ENCODE data around the gene CENPU.

GRCh38 chr4:184747034-184747830 lies 13.3 kb upstream of the CENPU start:
- TF ChIP-seq EZH2 (IDR thresholded peaks at IDR 0.05; ENCODE audit: borderline replicate concordance, insufficient read depth, low read depth, low read length, poor library complexity, severe bottlenecking) (no peak), CTCF (IDR thresholded peaks at IDR 0.05) (no peak)
